NCI-H2081 treated with DMSO at 0.1 percent for 48 hours (cell line): ENCODE measurements around the gene SAMD11.

Source experiments
- DNase-seq: peaks from one replicate; lab custom pipeline; 2025; lab: John Stamatoyannopoulos, UW

Gene SAMD11

GRCh38 chr1:916173-917075, 7.3 kb upstream of the SAMD11 start:
- no peak for DNase-seq

DNA sequence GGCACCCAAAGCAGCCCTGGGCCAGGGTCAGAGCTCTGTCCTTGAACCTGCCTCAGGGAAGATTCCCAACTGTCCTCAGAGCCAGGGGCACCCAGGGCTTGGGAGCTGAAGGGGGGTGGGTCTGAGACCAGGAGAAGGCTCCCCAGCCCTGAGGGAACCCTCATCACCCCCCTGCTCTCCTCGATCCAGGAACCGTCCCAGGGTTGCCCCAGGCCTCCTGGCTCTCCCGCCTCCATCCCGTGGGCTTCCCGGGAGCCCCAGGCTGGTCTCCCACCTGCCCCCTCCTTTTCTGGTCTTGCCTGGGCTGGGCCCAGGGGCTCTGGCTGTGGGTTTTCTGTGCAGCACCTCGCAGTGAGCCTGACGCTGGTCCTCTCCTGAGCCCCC, 6.7 kb upstream of the SAMD11 start:
- DNase-seq: no peak

DNA sequence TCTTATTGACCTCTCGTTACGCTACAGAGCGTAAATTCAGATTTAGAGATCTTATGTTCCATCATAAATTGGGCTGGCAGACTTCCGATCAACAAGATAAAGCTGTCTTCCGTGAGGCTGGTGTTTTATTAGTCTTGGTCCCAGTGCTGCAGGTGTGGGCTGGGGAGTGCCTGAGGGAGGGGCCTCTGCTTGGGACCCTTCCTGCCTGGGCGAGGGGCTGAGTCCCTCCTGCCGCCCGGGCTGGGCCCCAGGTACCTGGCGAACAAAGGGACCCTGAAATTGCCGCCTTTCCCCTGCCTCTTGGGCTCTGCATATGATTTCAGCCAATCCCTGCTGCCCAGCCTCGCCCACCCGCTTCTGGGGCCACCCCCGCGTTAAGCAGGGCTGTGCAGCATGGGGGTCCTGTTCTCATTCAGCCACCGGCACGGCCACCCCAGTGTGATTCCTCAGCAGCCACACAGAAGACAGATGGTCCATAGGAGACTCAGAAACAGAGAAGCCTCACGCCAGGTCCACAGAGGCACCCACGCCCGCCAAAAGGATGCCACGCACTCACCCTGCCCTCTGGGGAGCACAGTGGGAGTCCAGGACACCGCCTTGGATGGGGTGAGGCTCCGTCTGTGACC, 6.1 kb upstream of the SAMD11 start:
- DNase-seq: no peak

- DNase-seq: no peak
Observed at GRCh38 chr1:918353-918752, 5.4 kb upstream of the SAMD11 start.

- no peak for DNase-seq
Observed at GRCh38 chr1:918843-919242, 4.9 kb upstream of the SAMD11 start.

GRCh38 chr1:919271-919872, 4.4 kb upstream of the SAMD11 start:
- DNase-seq: no peak

DNA sequence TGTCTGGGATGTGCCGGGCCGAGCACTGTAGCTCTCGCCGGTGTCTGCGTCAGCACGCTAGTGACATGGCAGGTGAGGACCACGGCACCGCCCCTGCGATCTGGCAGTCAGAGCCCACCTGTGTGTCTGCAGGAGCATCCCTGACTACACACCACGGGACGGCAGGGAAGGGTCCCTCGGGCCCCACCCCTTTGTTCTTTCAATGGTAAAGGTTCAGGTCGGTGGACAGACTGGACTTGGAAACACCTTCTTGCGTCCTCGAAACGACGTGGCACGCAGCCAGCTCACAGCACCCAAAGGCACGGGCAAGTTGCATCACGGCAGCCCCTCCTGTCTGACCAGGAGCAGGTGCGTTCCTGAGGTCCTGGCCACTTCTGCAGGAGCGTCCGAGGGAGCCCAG, 3.7 kb upstream of the SAMD11 start:
- no peak for DNase-seq

GRCh38 chr1:920521-920920, 3.2 kb upstream of the SAMD11 start:
- DNase-seq: no peak

- no peak for DNase-seq
Observed at GRCh38 chr1:921011-921837, 2.5 kb upstream of the SAMD11 start.

DNA sequence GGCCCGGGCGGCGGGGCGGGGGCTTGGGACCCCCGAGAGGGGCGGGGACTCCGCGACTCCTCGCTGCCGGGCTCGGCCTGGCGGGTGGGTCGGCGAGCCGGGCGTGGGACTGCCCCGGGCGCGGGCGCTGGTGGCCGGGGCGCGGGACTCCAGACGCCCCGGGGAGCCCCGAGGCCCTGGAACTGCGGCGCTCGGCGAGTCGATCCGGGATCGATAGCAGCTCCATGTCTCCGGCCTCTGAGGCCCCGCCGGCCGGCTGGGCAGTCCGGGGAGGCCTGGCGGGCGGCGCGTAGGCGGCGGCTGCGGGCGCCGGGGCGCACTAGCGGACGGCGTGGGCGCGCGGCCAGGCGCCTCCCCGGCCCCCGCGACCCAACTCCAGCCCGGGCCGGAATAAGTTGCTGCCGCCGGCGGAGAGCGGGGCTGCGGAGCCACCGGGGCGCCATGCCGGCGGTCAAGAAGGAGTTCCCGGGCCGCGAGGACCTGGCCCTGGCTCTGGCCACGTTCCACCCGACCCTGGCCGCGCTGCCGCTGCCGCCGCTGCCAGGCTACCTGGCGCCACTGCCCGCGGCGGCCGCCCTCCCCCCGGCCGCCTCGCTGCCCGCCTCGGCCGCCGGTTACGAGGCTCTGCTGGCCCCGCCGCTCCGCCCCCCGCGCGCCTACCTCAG, 400 bp downstream of the SAMD11 start:
- no peak for DNase-seq

GRCh38 chr1:924656-925560, 1.2 kb downstream of the SAMD11 start:
- DNase-seq: no peak

- no peak for DNase-seq
Observed at GRCh38 chr1:925561-926421, 2.1 kb downstream of the SAMD11 start.

GRCh38 chr1:927234-927633, 3.5 kb downstream of the SAMD11 start:
- DNase-seq: no peak

DNA sequence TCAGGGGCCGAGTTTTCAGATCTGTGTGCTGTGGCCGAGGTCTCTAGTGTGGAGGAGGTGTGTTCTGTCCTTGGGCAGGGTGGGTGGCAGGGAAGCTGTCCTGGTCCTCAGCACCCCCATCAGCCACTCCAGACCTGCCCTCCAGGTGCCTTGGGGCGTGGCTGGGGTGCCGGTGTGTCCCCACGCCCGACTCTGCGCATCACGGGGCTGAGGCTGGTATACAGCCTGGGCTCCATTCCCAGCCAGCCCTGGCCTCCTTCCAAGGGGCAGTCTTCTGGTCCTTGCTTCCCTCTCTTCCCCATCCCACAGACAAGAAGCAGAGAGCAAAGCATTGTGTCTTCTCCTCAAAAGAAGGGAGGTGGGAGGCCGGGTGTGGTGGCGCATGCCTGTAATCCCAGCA, 4.0 kb downstream of the SAMD11 start:
- DNase-seq: no peak

DNA sequence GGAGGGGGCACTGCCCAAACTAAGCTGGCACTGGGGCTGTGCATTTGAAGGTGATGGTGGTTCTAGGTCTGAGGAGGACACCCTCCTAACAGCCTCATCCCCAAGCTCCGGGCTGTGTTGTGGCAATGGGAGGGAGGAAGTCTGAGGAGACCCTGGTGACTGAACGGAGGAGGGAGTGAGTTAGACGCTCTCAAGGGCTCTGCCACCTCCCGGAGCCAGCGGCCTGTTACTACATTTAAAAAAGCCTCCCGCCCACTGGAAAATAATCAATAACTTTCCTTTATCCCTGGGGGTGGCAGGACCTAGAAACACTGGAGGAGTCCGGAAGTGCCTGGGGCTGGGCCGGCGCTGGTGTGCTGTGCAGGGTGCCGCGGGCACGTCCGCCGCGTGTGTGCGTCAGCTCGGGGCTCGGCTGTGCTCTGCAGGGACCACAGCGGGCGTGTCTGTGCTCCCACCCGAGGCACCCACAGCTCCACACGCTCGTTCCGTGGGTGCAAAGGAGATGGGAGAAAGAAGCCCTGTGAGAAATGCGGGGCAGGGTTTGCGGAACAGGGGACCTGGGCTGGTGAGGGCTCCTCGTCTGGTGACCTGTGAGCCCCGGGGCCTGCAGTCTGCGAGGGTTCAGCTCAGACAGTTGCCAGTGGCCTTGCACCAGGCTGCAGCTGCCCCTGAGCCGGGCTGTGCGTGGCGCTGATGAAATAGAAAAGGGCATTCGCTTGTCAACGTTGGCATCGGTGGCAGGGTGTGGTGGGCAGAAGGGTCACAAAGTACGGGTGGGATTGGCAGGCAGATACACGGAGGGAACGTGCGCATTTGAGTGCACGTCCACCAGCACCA, 5.3 kb downstream of the SAMD11 start:
- DNase-seq: no peak

GRCh38 chr1:929712-930632, 6.2 kb downstream of the SAMD11 start:
- no peak for DNase-seq

GRCh38 chr1:930633-931138, 7.0 kb downstream of the SAMD11 start:
- DNase-seq: no peak
